Measurements from ENCODE around the gene SFMBT1.

The SFMBT1 gene

GRCh38 chr3:52857133-52857532 lies 188.7 kb downstream of the SFMBT1 start:
- FAIRE-seq: no peak
- DNase-seq (ENCODE audit: low spot score): no peak

- DNase-seq (ENCODE audit: low spot score) (no peak), FAIRE-seq (no peak)
Observed at GRCh38 chr3:52856666-52857065, 189.2 kb downstream of the SFMBT1 start.

GRCh38 chr3:52854013-52854412 lies 191.9 kb downstream of the SFMBT1 start:
- FAIRE-seq (no peak), DNase-seq (ENCODE audit: low spot score) (no peak)

Data from urothelium cell line (cell line).